ENCODE results near the gene SERAC1.

GRCh38 chr6:158168040-158168289 lies at the start of gene SERAC1:
- TF ChIP-seq POLR2AphosphoS5 (IDR thresholded peaks at IDR 0.05; ENCODE audit: borderline replicate concordance, low read depth, low read length) (no peak), EZH2 (IDR thresholded peaks at IDR 0.05) (no peak), FOXP2 (optimal IDR thresholded peaks at IDR 0.05; ENCODE audit: control extremely low read depth, extremely low read length, insufficient read depth) (no peak)
